Activated T-helper 17 cell treated with anti-CD3 and anti-CD28 coated beads, Interleukin-2, amount 50 U/mL, for 72 hours (primary cell): ENCODE results near the gene MGLL. TPM values are rescaled to one million over a fixed set of nuclear protein-coding genes. Genes with fewer than 3 reads are reported as not detected.

Experiments
- ATAC-seq: fragments of 150-1000 bp; cut with Tn5 transposase; replicated peaks from 2 replicates; pipeline ENCODE4 v1.10.0; 2021; ENCODE audit warnings: mild to moderate bottlenecking, moderate library complexity
- H3K27ac Mint-ChIP-seq: one replicate; pipeline ENCODE4 v1.8.0; 2022; ENCODE audit warnings: mixed read lengths
- H3K27me3 Mint-ChIP-seq: one replicate; pipeline ENCODE4 v1.8.0; 2022; ENCODE audit warnings: mixed read lengths
- H3K36me3 Mint-ChIP-seq: one replicate; pipeline ENCODE4 v1.8.0; 2022; ENCODE audit warnings: low read depth, mild to moderate bottlenecking, mixed read lengths
- H3K4me1 Mint-ChIP-seq: one replicate; pipeline ENCODE4 v1.8.0; 2022; ENCODE audit warnings: mixed read lengths
- H3K4me3 Mint-ChIP-seq: one replicate; pipeline ENCODE4 v1.8.0; 2022; ENCODE audit warnings: mild to moderate bottlenecking, mixed read lengths
- H3K9me3 Mint-ChIP-seq: one replicate; pipeline ENCODE4 v1.8.0; 2022; ENCODE audit warnings: mixed read lengths
- total RNA-seq, 2 donors: library from RNA; stranded (reverse); gene quantifications; one replicate each; pipeline ENCODE4 v1.2.3, GENCODE V29; 2022

The MGLL gene
- total RNA-seq, 2 donors from 2014 or later = 1.2 to 1.4 TPM

DNA sequence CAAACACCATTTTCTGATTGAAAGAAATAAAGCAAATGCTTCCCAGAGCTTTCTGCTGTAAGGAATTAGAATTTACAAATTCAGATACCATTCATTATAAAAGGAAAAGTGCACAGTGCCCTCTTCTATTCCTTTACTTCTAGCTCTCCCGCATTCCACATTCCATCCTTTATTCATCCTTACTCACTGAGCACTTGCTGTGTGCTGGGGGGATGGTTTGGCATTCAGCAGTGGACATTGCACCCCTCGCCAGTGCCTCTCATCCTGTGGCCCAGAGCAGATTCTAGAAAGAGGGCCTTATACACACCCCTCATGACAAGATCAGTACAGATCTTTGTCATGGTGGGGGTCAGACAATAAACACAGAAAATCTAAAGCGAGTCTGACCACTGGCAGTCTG is 73.0 kb downstream of the MGLL start:
- Mint-ChIP-seq H3K4me1 (peaks cover 7% of the 10 kb centered on the region), H3K4me3 (no peak overlapping the region), H3K36me3 (no peaks in the 10 kb centered on the region), H3K27me3 (peaks cover 23% of the 10 kb centered on the region), H3K27ac (no peak overlapping the region), H3K9me3 (no peaks in the 10 kb centered on the region)
- ATAC-seq = no peak

DNA sequence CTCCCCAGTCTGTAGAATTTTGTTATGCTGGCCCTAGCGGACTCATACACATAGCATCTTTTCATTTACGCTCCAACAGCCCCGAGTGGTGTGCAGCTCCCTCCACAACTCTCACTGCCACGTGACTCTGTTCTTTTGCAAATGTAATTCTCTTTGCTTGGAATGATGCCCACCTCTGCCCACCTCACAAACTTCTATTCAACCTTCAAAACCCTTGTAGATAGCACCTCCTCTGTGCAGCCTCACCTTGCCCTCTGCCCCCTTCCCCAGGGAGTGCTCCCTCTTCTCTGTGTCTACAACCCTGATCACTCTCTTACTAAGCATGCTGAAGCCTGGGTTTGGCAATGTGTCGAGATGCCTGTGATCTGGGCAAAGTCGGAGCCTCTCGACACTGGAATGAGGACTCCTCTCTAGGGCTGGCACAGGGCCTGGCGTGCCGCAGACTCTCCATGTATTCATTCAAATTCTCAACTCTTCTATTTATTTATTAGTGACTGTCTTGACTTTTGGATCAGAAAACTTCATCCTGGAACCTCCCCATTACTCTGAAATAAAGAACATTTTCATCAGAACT is 73.5 kb downstream of the MGLL start:
- ATAC-seq = no peak
- Mint-ChIP-seq H3K9me3 (no peaks in the 10 kb centered on the region), H3K4me1 (peaks cover 7% of the 10 kb centered on the region), H3K27ac (no peak overlapping the region), H3K36me3 (no peaks in the 10 kb centered on the region), H3K27me3 (peaks cover 26% of the 10 kb centered on the region), H3K4me3 (no peak overlapping the region)

DNA sequence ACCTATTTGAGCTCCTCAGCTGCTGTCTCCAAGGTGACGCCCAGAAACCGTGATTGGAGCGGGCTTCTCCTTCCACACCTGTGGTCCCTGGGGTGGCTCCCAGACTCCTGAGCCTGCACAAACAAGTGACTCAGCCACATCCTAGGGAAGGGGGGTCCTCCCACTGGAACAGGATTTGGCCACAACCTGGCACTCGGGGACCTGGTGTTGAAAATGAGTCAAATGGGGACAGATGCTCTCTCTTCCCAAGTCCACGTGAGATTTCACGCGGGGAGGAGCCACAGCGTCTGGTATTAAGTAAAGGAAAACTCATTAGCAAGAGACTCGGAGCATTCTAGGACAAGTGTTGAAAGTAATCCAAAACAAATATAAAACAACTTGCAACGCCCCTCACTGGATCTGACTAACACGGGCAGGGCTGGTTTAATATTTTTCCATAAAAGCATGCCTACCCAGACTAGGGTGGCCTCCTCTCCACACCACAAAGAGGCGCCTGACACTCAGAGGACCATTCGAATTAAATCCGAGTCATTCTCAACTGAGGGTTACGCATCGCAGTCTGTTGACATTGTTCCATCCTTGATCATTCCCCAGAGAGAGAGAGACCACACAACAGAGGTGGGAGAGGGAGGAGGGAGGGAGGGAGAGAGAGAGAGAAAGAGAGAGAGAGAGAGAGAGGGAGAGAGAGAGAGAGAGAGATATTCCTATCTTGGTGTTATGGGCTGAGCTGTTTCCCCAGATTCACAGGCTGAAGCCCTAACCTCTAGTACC is 74.4 kb downstream of the MGLL start:
- Mint-ChIP-seq H3K4me1 (peaks cover 7% of the 10 kb centered on the region), H3K4me3 (no peak overlapping the region), H3K9me3 (no peaks in the 10 kb centered on the region), H3K27me3 (peaks cover 24% of the 10 kb centered on the region), H3K36me3 (no peaks in the 10 kb centered on the region), H3K27ac (no peak overlapping the region)
- no peak for ATAC-seq

DNA sequence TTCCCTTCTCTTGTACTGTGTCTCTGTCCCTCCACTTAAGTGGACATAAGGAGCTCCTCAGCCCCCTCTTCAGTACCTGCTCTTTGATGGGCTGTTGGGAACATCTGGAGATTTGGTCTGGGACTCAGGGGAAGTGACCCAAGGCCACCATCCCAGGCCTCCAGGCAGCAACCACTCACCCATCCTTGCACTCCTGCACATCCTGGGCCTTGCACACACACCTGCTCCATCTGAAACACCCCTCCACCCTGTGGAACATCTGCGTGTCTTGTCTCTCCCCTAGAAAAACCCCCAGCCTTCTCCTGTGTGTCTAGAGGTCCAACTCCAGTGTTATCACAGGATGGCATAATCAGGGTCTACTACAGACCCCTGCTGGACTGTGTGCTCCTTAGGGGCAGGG is 75.2 kb downstream of the MGLL start:
- no peak overlapping the region for H3K27ac Mint-ChIP-seq
- ATAC-seq = no peak
- H3K9me3 Mint-ChIP-seq = no peaks in the 10 kb centered on the region
- no peak overlapping the region for H3K4me3 Mint-ChIP-seq
- peaks cover 17% of the 10 kb centered on the region for H3K27me3 Mint-ChIP-seq
- peaks cover 7% of the 10 kb centered on the region for H3K4me1 Mint-ChIP-seq
- no peaks in the 10 kb centered on the region for H3K36me3 Mint-ChIP-seq

DNA sequence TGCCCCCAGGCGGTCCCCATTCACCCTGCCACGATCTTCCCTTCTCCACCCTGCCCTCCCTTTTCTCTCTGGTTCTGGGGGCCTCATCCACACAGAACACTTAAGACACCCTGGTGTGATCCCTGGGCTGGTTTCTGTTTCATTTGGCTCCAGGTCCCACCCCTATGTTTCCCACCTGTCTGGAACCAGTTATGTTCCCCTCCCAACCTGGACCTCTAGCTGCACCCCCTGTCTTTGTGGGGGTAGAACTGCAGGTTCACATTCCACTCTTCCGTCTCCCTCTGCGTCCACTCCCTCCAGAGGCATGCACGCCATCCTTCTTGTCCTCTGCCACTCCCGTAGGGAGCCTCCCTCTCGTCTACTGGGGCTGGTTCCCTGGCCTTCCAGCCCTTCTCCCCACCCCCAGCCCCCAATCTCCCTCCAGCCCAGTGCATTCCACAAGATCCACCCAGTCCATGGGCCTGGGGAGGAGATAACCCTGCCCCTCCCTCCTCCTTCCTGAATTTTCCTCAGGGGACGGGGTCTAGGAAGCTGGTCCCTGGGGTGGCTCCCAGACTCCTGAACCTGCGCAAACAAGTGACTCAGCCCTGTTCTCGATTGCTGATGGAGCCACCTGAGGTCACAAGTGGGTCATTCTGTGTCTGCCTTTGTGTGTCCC is 75.8 kb downstream of the MGLL start:
- Mint-ChIP-seq H3K4me1 (peaks cover 7% of the 10 kb centered on the region), H3K36me3 (no peaks in the 10 kb centered on the region), H3K9me3 (no peaks in the 10 kb centered on the region), H3K4me3 (no peak overlapping the region), H3K27ac (no peak overlapping the region), H3K27me3 (peaks cover 17% of the 10 kb centered on the region)
- no peak for ATAC-seq

DNA sequence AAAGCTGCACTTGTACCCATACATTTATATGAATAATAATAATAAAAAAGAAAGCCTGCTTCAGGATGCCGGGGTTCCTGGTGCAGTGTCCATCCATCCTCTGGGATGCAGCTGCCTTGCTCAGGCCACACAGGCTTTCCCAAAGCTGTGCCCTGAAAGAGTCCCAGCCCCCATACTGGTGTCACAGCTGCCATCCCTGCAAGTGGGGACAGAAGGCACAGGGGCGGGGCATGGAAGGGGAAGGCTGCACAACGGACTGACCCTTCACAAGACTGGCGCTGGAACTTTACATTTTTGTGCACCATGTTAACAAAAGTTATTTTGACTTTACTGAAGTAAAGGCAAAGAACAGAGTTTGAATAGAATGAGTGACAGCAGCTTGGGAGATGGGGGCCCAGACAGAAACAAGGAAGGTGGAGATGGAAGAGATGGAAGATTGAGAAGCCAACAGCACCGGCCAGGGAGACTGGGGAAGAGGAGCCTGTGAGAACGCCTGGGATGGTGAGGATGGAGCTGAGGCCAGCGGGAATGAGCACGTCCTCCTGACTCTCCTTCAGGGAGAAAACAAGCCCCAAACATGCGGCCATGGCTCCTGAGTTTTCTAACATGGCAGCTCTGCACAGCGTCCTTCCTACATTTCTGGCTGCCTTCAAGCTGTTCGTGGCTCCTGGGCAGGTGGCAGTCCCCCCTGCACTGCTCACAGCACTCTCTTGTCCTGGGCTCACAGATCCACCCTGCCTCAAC is 76.5 kb downstream of the MGLL start:
- Mint-ChIP-seq H3K9me3 (no peaks in the 10 kb centered on the region), H3K27me3 (peaks cover 16% of the 10 kb centered on the region), H3K36me3 (no peaks in the 10 kb centered on the region), H3K4me3 (no peak overlapping the region), H3K27ac (no peak overlapping the region), H3K4me1 (peaks cover 4% of the 10 kb centered on the region)
- ATAC-seq = no peak

DNA sequence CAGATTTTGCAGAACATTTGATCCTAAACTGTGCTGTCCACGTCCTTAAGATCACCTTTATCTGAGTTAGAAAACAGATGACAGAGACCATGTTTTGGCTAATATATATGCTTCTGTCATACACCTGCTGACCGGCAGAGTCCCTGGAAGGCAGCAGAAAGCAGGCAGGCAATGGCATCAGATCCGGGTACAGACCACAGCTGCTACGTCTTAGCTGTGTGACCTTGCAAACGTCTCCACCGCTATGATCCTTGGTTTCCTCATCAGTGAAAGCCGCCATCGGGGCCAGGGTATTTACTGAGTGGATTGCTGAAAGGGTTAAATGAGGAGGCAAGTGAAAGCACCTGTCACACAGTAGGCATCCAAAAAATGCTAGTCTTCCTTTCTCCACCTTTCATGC is 77.4 kb downstream of the MGLL start:
- Mint-ChIP-seq H3K9me3 (no peaks in the 10 kb centered on the region), H3K27ac (no peak overlapping the region), H3K4me1 (no peaks in the 10 kb centered on the region), H3K36me3 (no peaks in the 10 kb centered on the region), H3K4me3 (no peak overlapping the region), H3K27me3 (peaks cover 12% of the 10 kb centered on the region)
- ATAC-seq = no peak

DNA sequence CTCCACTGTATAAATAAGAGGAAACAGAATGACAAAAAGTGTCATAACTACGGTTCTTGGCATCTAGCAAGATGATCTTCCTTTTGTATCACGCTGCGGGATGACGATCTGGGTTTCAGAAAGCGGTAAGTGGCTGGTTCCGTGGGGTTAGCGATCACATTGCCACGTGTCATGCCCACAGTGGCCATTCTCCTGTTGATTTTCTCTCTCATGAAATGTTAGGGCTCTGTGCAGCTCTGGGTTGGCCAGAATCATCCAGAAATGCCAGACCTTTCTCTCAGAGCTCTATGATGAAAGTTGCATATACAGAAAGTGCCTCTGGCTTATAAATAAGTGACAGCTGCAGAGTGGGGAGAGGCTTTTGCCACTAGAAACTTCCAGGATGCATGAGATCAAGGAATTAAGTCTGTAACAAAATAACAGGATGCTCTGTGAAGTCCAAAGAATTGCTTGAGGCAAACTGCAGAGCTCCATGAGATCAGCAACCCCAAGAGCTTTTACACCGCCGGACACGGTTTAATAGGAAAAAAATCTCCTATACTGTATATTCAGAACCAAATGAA is 78.0 kb downstream of the MGLL start:
- H3K36me3 Mint-ChIP-seq = no peaks in the 10 kb centered on the region
- peaks cover 7% of the 10 kb centered on the region for H3K27me3 Mint-ChIP-seq
- no peak overlapping the region for H3K27ac Mint-ChIP-seq
- H3K9me3 Mint-ChIP-seq = no peaks in the 10 kb centered on the region
- no peaks in the 10 kb centered on the region for H3K4me1 Mint-ChIP-seq
- H3K4me3 Mint-ChIP-seq = no peak overlapping the region
- ATAC-seq = no peak

DNA sequence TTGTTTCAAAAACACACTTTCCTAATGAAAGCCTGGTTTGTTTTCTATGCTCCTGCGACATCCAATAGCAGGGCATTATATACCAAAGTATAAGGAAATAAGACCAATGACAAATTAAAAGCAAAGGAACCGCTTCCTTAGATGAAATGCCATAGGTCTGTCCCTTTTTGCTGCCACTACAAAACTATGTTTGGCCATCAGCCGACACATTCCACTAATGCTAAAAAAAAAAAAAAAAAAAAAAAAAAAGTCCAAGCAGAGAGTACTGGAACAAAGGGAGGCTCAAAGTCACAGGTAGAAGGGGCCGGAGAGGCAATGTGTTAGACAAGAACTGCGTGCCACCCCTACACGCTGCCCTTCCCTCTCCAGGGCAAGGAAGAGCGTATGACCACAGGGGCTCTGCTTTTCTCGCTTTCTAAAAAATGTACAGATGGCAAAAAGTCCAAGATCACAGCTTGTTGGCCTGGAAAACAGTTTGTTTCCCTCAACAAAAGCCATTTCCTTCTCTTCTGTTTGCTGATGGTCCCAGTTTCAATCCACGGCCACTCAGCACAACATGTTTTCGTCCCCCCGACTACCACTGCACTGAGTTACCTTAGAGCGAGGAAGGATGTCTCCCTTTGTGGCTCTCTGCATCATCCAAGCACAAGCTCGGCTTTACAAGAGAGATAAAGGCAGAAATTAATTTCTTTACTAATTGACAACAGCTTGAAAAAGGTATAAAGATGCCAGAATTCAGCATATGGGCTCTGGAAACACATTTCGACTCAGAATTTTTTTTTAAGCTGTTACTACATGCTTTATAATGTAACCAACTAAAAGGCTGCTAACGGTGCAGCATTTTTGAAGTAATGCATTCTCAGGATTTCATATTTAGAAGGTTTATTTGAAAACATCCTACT is 78.7 kb downstream of the MGLL start:
- Mint-ChIP-seq H3K27me3 (peaks cover 4% of the 10 kb centered on the region), H3K4me3 (no peak overlapping the region), H3K36me3 (no peaks in the 10 kb centered on the region), H3K4me1 (no peaks in the 10 kb centered on the region), H3K27ac (no peak overlapping the region), H3K9me3 (no peaks in the 10 kb centered on the region)
- no peak for ATAC-seq

DNA sequence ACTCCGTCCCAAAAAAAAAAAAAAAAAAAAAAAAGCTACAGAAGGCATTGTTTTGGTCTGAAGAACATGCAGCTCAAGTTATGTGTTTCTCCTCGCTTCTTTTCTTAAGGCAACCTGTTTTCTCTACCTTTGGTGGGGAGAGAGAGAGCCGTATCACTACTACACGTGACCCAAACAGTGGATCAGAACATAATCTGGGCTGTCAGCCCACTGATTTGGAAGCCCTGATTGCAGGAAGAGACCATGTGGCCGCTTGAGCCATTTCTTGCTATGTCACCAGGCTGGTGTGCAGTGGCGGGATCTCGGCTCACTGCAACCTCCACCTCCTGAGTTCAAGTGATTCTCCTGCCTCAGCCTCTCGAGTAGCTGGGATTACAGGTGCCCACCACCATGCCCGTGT is 79.7 kb downstream of the MGLL start:
- Mint-ChIP-seq H3K4me1 (no peaks in the 10 kb centered on the region), H3K4me3 (no peak overlapping the region), H3K36me3 (no peaks in the 10 kb centered on the region), H3K9me3 (no peaks in the 10 kb centered on the region), H3K27ac (no peak overlapping the region), H3K27me3 (peaks cover 4% of the 10 kb centered on the region)
- no peak for ATAC-seq

DNA sequence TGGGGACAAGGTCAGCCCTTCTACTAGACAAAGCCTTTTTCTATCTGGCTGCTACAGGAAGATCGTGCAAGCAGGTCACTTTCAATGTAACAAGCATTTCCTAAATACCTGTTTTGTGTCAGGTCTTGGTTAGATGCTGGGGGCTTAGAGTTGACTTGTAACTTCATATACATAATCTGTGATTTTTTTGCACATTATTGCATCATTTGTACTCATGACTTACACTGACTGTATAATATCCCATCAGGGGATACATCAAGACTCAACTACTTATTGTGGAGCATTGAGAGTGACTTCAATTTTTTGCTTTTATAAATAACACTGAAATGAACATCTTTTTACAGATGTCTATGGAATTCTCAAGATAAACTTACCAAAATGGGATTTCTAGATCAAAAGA is 80.6 kb downstream of the MGLL start:
- no peaks in the 10 kb centered on the region for H3K4me1 Mint-ChIP-seq
- ATAC-seq = no peak

DNA sequence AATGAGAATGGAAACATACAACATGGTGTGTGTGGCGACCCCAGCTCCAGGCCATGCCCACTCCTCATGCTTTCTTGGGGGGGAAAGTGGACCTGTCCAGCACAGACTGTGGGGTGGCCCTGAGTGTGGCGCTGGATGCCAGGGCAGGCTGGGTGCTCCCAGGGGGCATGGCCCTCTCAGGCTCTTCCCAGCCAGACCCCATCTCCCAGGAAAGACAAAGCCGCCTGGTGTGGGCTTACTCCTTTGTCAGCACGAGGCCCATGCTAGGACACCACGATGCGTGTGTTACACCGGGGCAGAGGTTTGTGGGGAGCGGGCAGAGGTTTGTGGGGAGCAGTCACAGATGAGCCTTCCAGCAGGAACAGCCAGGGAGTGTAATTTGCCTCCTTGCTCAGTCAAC is 81.1 kb downstream of the MGLL start:
- H3K36me3 Mint-ChIP-seq = no peaks in the 10 kb centered on the region
- no peaks in the 10 kb centered on the region for H3K9me3 Mint-ChIP-seq
- no peak for ATAC-seq
- peaks cover 4% of the 10 kb centered on the region for H3K27me3 Mint-ChIP-seq
- no peak overlapping the region for H3K4me3 Mint-ChIP-seq
- H3K4me1 Mint-ChIP-seq = no peaks in the 10 kb centered on the region
- H3K27ac Mint-ChIP-seq = no peak overlapping the region

More for the DNA sequence above, 80.6 kb downstream of the MGLL start:
- H3K36me3 Mint-ChIP-seq = no peaks in the 10 kb centered on the region
- no peaks in the 10 kb centered on the region for H3K9me3 Mint-ChIP-seq
- H3K27me3 Mint-ChIP-seq = peaks cover 4% of the 10 kb centered on the region
- no peak overlapping the region for H3K27ac Mint-ChIP-seq
- no peak overlapping the region for H3K4me3 Mint-ChIP-seq

DNA sequence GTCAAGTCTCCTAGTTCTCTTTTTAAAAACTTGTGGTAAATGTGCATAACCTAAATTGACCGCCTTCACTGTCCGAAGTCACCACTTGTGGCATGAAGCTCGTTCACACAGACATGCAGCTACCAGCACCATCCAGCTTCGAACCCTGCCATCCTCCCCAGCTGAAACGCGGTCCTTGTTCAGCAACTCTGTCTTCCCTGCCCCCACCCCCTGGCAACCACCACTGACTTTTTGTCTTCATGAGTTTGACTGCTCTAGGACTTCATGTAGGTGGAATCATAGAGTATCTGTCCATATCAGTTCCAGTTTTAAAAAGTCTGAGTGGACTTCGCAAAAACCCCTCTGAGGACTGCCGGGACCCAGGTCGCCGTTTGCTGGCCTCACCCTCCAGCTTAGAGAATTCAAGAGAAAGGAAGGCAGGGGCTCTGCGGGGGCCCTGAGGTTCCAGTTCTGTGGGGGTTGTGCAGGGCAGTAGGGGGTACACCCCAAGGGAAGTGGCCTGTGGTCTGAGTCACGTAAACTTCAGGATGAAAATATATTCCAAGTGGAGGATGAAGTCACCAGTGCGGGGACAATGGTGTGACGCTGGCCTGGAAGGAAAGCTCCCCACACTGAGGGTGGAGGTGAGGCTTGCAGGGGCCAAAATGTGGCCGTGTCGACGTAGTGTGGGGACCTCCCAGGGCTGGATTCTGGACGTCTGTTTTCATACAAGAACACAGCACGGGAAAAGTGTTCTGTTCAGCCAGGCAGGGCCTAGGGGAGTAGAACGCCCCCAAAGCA is 82.0 kb downstream of the MGLL start:
- no peak overlapping the region for H3K4me3 Mint-ChIP-seq
- H3K36me3 Mint-ChIP-seq = no peaks in the 10 kb centered on the region
- ATAC-seq = no peak
- H3K27me3 Mint-ChIP-seq = peaks cover 4% of the 10 kb centered on the region
- H3K27ac Mint-ChIP-seq = no peak overlapping the region
- no peaks in the 10 kb centered on the region for H3K4me1 Mint-ChIP-seq
- H3K9me3 Mint-ChIP-seq = no peaks in the 10 kb centered on the region
